Measurements from ENCODE around the gene NEDD8. TPM values are rescaled to one million over a fixed set of nuclear protein-coding genes. Genes with fewer than 3 reads are reported as not detected.

The NEDD8 gene
- total and polyA plus RNA-seq, 2 donors (not counting 3 experiments of a cell fraction or from before 2014, with no cell fraction given), result 243 to 316 TPM

DNA sequence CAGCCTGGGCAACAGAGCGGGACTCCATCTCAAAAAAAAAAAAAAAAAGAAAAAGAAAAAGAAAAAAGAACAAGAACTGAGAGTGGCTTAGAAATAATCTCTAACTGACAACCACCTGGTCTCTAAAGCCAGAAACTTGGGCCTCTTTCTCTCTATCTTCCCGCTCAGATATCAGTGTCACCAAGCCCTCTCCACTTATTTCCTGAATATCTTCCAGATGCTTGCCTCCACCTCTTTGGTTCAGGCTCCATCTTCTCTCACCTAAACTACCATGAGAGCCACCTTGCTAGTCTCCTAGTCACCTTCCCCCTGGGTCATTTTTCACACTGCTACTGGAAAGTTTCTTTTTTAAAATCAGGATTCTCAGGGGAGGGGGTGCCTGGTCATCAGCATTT is 35.1 kb downstream of the NEDD8 start:
- no peak overlapping the region for H3K9ac ChIP-seq (replicated peaks; ENCODE audit: extremely low read depth, insufficient read depth, low read length)
- H3K9me1 ChIP-seq (replicated peaks; ENCODE audit: control insufficient read depth, extremely low read depth, insufficient read depth, low read length), result no peaks in the 10 kb centered on the region
- TF ChIP-seq, protein P1, sequence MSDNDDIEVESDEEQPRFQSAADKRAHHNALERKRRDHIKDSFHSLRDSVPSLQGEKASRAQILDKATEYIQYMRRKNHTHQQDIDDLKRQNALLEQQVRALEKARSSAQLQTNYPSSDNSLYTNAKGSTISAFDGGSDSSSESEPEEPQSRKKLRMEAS (IDR thresholded peaks at IDR 0.05; ENCODE audit: insufficient read depth, insufficient read length), result no peak
- no peak for TF ChIP-seq JUN (IDR thresholded peaks at IDR 0.05; ENCODE audit: borderline replicate concordance, insufficient read depth, insufficient read length, low read depth)
- no peak for TF ChIP-seq GATA2 (IDR thresholded peaks at IDR 0.05; ENCODE audit: insufficient read depth, insufficient read length, low read depth, low read length)
- no peak overlapping the region for H3K4me3 ChIP-seq (replicated peaks in 1 of 3; ENCODE audit: insufficient read depth in 1 of 3, low read depth in 1 of 3, low read length in 3 of 3)
- dilution Hi-C loops (cut with MboI; ENCODE audit: extremely low pct_ligation_motif_present, low sequenced_read_pairs), result no loop called here
- no peaks in the 10 kb centered on the region for H3K9me3 ChIP-seq (replicated peaks; ENCODE audit: control insufficient read depth, insufficient read depth, low read length)
- intact Hi-C loops (cut with micrococcal nuclease), result no loop called here
- H3K36me3 ChIP-seq (ENCODE audit: control insufficient read depth in 2 of 2, extremely low read depth in 1 of 2, insufficient read depth in 2 of 2, low read length in 2 of 2), result peaks cover 5 to 12% of the 10 kb centered on the region in 2 experiments
- H3K27ac ChIP-seq (ENCODE audit: insufficient read depth, low read depth, low read length), result no peak overlapping the region
- peaks cover 35% of the 10 kb centered on the region for H3K79me2 ChIP-seq (ENCODE audit: control insufficient read depth, insufficient read depth, low read length)
- DNase-seq (ENCODE audit: low read depth, low spot score) (no peak), FAIRE-seq (no peak)
- ChIA-PET POLR2A (interaction anchor here (0.7 kb wide), 2 partner anchors 10 to 553 kb away, joined by 3 to 5 read pairs; no protein-coding TSS in a partner anchor), CTCF (interaction anchor here (1.7 to 3.9 kb wide), 2 partner anchors 36 to 100 kb away, joined by 7 to 19 read pairs; partner anchors contain the start of gene IRF9)
- H2AFZ ChIP-seq (ENCODE audit: low read depth, low read length), result no peak overlapping the region
- H4K20me1 ChIP-seq (replicated peaks; ENCODE audit: control insufficient read depth, extremely low read depth, insufficient read depth, low read length), result no peaks in the 10 kb centered on the region
- no TSS peak for BruUV-seq (replicated peaks)
- H3K4me2 ChIP-seq (ENCODE audit: insufficient read depth, low read length), result no peak overlapping the region
- peaks cover 16% of the 10 kb centered on the region for H3K4me1 ChIP-seq (ENCODE audit: control insufficient read depth, extremely low read depth, insufficient read depth, low read length)
- no peaks in the 10 kb centered on the region for H3K27me3 ChIP-seq (ENCODE audit: control insufficient read depth in 2 of 2, insufficient read depth in 2 of 2, low read length in 2 of 2)

DNA sequence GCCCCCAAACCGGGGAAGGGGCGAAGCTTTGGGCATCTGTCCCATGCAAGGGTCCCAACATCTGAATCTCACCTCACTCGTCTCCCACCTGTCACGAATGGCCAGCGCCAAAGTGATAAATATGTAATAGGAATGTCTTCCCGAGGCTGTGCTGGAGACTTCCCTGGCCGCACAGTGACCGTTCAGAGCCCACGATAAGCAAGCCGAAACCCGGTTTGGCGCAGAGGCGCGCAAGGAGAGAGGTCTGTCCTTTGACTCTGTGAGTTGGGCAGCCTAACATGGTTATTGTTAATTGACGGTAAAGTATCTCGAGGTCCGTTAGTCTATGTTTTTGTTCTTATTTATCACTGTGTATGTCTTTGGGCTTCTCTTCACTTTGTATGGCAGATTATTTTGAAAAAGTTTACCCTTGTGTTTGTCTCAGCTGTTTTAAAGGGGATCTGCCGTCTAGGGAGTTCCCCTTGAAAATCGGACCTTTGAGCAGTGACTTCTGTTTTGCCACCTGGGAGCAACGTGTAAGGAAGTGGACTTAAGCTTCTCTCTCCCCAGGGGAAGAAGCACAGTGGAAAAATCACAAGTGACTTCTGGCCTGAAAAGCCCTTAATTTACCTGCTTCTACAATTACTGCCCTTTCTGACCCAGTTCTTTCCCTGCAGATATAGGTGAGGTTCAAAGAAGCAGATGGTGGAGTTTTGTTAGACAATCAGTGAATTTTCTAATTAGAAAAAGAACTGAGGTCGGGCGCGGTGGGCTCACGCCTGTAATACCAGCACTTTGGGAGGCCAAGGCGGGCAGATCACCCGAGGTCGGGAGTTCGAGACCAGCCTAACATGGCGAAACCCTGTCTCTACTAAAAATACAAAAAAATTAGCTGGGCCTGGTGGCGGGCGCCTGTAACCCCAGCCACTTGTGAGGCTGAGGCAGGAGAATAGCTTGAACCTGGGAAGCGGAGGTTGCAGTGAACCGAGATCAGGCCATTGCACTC is 35.8 kb downstream of the NEDD8 start:
- POLR2A ChIA-PET, result interaction anchor here (0.7 to 1.8 kb wide), 7 partner anchors 9 to 552 kb away, joined by 3 to 14 read pairs (median 5); partner anchors contain the start of genes CHMP4A, PSME2, RNF31 and TINF2

More for the DNA sequence above, 35.8 kb downstream of the NEDD8 start:
- Histone ChIP-seq H3K9me3 (replicated peaks; ENCODE audit: control insufficient read depth, insufficient read depth, low read length) (no peaks in the 10 kb centered on the region), H2AFZ (ENCODE audit: low read depth, low read length) (peak overlapping the region; percentile 30), H3K4me1 (ENCODE audit: control insufficient read depth, extremely low read depth, insufficient read depth, low read length) (peaks cover 16% of the 10 kb centered on the region), H3K9ac (replicated peaks; ENCODE audit: extremely low read depth, insufficient read depth, low read length) (peak overlapping the region; percentile 94), H3K4me3 (replicated peaks in 1 of 3; ENCODE audit: insufficient read depth in 1 of 3, low read depth in 1 of 3, low read length in 3 of 3) (peak overlapping the region; percentile 36 to 82 (median 69)), H3K79me2 (ENCODE audit: control insufficient read depth, insufficient read depth, low read length) (peaks cover 35% of the 10 kb centered on the region), H3K36me3 (ENCODE audit: control insufficient read depth in 2 of 2, extremely low read depth in 1 of 2, insufficient read depth in 2 of 2, low read length in 2 of 2) (peaks cover 5 to 12% of the 10 kb centered on the region in 2 experiments), H4K20me1 (replicated peaks; ENCODE audit: control insufficient read depth, extremely low read depth, insufficient read depth, low read length) (no peaks in the 10 kb centered on the region), H3K9me1 (replicated peaks; ENCODE audit: control insufficient read depth, extremely low read depth, insufficient read depth, low read length) (no peaks in the 10 kb centered on the region), H3K4me2 (ENCODE audit: insufficient read depth, low read length) (peak overlapping the region; percentile 90), H3K27me3 (ENCODE audit: control insufficient read depth in 2 of 2, insufficient read depth in 2 of 2, low read length in 2 of 2) (no peaks in the 10 kb centered on the region), H3K27ac (ENCODE audit: insufficient read depth, low read depth, low read length) (peak overlapping the region; percentile 93)
- CTCF ChIA-PET, result interaction anchor here (1.0 to 3.9 kb wide), 11 partner anchors 13 to 236 kb away, joined by 3 to 19 read pairs (median 6); partner anchors contain the start of genes CHMP4A, CIDEB, IRF9 and LTB4R
- TF ChIP-seq, protein P2, sequence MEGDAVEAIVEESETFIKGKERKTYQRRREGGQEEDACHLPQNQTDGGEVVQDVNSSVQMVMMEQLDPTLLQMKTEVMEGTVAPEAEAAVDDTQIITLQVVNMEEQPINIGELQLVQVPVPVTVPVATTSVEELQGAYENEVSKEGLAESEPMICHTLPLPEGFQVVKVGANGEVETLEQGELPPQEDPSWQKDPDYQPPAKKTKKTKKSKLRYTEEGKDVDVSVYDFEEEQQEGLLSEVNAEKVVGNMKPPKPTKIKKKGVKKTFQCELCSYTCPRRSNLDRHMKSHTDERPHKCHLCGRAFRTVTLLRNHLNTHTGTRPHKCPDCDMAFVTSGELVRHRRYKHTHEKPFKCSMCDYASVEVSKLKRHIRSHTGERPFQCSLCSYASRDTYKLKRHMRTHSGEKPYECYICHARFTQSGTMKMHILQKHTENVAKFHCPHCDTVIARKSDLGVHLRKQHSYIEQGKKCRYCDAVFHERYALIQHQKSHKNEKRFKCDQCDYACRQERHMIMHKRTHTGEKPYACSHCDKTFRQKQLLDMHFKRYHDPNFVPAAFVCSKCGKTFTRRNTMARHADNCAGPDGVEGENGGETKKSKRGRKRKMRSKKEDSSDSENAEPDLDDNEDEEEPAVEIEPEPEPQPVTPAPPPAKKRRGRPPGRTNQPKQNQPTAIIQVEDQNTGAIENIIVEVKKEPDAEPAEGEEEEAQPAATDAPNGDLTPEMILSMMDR (IDR thresholded peaks at IDR 0.05; ENCODE audit: extremely low read depth in 1 of 2, insufficient read depth in 1 of 2, low read depth in 1 of 2, low read length in 2 of 2), result no peak
- TF ChIP-seq JUN (IDR thresholded peaks at IDR 0.05; ENCODE audit: borderline replicate concordance, insufficient read depth, insufficient read length, low read depth) (no peak), MYC (IDR thresholded peaks at IDR 0.05; ENCODE audit: low read depth, low read length) (no peak), GATA2 (IDR thresholded peaks at IDR 0.05; ENCODE audit: insufficient read depth, insufficient read length, low read depth, low read length) (no peak), FOS (IDR thresholded peaks at IDR 0.05; ENCODE audit: borderline replicate concordance, insufficient read depth, low read length) (no peak), POLR2AphosphoS5 (IDR thresholded peaks at IDR 0.05; ENCODE audit: insufficient read depth, low read depth, low read length) (no peak), EZH2 (IDR thresholded peaks at IDR 0.05; ENCODE audit: borderline replicate concordance, low read depth, low read length, severe bottlenecking) (no peak), POLR2A (IDR thresholded peaks at IDR 0.05; ENCODE audit: low read depth, low read length) (no peak)
- TF ChIP-seq, protein P1 (IDR thresholded peaks at IDR 0.05; ENCODE audit: insufficient read depth, insufficient read length), result no peak
- dilution Hi-C loops (cut with MboI; ENCODE audit: extremely low pct_ligation_motif_present, low sequenced_read_pairs), result no loop called here
- intact Hi-C loops (cut with micrococcal nuclease), result loop anchor here (1.0 kb wide), 1 partner anchor 46 kb away; the partner anchor contains the start of gene TINF2
- BruUV-seq (replicated peaks), result TSS peak; percentile 69
- peak; percentile 39 for DNase-seq (ENCODE audit: low read depth, low spot score)
- FAIRE-seq, result peak; percentile 73

Data from endothelial cell of umbilical vein (primary cell).